ENCODE data around the gene TAP1. TPM values are rescaled to one million over a fixed set of nuclear protein-coding genes. Genes with fewer than 3 reads are reported as not detected.

Gene TAP1, protein sequence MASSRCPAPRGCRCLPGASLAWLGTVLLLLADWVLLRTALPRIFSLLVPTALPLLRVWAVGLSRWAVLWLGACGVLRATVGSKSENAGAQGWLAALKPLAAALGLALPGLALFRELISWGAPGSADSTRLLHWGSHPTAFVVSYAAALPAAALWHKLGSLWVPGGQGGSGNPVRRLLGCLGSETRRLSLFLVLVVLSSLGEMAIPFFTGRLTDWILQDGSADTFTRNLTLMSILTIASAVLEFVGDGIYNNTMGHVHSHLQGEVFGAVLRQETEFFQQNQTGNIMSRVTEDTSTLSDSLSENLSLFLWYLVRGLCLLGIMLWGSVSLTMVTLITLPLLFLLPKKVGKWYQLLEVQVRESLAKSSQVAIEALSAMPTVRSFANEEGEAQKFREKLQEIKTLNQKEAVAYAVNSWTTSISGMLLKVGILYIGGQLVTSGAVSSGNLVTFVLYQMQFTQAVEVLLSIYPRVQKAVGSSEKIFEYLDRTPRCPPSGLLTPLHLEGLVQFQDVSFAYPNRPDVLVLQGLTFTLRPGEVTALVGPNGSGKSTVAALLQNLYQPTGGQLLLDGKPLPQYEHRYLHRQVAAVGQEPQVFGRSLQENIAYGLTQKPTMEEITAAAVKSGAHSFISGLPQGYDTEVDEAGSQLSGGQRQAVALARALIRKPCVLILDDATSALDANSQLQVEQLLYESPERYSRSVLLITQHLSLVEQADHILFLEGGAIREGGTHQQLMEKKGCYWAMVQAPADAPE
- polyA plus RNA-seq (2012; ENCODE audit: insufficient read depth, insufficient read length, low read depth), result 0.66 TPM

DNA sequence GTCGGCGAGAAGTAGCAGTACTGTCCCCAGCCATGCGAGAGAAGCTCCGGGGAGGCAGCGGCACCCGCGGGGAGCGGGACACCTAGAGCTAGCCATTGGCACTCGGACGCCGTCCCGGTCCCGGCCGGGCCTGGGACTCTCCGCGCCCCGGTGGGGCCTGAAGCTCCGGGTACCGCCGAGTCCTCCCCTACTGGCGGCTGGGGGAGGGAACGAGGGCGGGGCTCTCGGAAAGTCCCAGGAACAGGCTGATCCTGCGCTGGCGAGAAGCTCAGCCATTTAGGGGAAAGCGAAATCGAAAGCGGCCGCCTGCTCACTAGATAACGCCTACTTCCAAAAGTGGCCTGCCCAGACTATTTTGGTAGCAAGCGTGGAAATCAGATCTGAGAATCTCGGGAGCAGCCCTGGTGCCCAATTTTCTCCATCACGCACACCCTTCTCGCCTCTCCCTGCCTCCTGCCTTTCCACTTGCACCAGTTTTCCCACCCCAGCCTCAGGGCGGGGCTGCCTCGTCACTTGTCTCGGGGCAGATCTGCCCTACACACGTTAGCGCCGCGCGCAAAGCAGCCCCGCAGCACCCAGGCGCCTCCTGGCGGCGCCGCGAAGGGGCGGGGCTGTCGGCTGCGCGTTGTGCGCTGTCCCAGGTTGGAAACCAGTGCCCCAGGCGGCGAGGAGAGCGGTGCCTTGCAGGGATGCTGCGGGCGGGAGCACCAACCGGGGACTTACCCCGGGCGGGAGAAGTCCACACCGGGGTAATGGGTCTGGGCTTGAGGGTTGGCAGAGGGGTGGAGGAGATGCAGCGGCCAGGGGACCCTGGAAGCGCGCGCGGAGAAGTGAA, at the start of gene TAP1, which contains the start of gene PSMB9:
TAP1 (minus strand) TSS at position 164 of the 835 bp plus-strand sequence; CDS start at position 96, 68 bp downstream.
PSMB9 (plus strand) TSS at position 652 of the 835 bp plus-strand sequence; CDS start at position 690, 38 bp downstream.
- peak; percentile 81 for DNase-seq
- no peaks in the 10 kb centered on the region for H3K36me3 ChIP-seq
- H3K4me1 ChIP-seq, result no peaks in the 10 kb centered on the region
- no peaks in the 10 kb centered on the region for H3K9me3 ChIP-seq
- TF ChIP-seq, protein P1, sequence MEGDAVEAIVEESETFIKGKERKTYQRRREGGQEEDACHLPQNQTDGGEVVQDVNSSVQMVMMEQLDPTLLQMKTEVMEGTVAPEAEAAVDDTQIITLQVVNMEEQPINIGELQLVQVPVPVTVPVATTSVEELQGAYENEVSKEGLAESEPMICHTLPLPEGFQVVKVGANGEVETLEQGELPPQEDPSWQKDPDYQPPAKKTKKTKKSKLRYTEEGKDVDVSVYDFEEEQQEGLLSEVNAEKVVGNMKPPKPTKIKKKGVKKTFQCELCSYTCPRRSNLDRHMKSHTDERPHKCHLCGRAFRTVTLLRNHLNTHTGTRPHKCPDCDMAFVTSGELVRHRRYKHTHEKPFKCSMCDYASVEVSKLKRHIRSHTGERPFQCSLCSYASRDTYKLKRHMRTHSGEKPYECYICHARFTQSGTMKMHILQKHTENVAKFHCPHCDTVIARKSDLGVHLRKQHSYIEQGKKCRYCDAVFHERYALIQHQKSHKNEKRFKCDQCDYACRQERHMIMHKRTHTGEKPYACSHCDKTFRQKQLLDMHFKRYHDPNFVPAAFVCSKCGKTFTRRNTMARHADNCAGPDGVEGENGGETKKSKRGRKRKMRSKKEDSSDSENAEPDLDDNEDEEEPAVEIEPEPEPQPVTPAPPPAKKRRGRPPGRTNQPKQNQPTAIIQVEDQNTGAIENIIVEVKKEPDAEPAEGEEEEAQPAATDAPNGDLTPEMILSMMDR (IDR thresholded peaks at IDR 0.05; ENCODE audit: low read depth, low read length), result peak; percentile 77
- peaks cover 96% of the 10 kb centered on the region for H3K27me3 ChIP-seq
- peak within 1 kb of the TSS; percentile 63 for H3K4me3 ChIP-seq (ENCODE audit: low read depth, low read length)

DNA sequence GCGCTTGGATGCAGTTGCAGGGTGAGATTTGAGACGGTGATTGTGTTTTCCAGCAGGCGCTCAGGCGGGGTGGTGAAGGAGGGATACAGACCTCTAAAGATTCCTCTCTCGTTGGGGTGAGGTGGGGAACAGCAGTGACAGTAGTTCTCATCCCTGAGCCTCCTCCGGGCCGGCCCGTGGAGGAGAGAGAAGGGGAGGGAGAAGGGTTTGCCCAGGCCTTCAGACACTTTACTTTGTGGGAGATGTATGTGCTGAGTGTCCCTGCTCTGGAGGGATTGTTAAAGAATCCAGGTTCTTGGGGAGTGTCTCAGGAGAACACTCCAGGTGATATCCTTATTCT, 41.5 kb upstream of the TAP1 start:
- H3K4me1 ChIP-seq, result no peaks in the 10 kb centered on the region
- DNase-seq, result no peak
- H3K9me3 ChIP-seq, result no peaks in the 10 kb centered on the region
- H3K36me3 ChIP-seq, result no peaks in the 10 kb centered on the region
- TF ChIP-seq, protein P1 (IDR thresholded peaks at IDR 0.05; ENCODE audit: low read depth, low read length), result no peak
- peak overlapping the region; percentile 96 for H3K4me3 ChIP-seq (ENCODE audit: low read depth, low read length)
- H3K27me3 ChIP-seq, result peaks cover 10% of the 10 kb centered on the region; the same call in 1 of the 2 replicates

DNA sequence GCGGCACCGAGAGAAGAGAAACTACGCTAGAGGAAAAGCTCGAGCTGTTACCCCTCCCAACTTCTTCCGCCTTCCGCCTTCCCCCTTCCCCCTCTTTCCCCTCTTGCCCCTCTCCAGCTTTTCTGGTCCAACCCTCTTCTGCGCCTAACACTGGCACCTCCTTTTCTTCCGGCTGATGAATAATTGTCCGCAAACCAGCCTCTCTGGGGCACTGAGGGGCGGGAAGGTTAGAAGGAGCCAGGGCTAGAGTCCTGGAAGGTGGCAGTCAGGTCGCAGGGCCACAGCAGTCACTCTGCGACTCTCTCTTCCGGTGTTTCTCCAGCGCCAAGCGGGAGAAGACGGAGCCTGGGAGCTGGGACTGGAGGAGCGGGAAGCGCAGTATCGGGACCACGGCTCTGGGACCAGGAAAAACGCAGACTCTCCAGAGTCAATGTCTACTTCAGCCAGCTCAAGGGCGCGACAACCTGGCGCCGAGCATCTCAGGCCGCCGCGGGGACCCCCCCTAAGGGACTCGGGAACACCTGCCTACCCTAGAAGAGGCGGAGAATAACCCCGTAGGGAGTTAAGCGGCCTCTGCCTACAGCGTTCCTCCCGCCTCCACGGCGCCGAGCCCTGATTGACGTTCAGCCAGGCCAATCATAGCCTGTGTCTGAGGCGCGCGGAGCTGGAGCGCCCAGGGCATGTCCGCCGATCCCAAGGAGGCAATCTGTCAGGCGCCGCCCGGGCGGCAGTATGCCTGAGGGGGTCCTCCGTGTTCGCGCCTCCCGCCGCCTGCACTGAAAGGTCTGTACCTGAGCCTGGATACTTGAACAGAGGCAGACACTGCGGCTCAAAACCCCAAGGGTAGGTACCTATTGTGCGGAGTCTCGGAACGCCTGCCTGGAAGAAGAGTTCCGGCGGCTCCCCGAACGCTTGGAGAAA, 40.8 kb upstream of the TAP1 start:
- Histone ChIP-seq H3K4me3 (ENCODE audit: low read depth, low read length) (peak overlapping the region; percentile 96), H3K4me1 (no peaks in the 10 kb centered on the region), H3K27me3 (peaks cover 12% of the 10 kb centered on the region; the same call in 1 of the 2 replicates), H3K9me3 (no peaks in the 10 kb centered on the region), H3K36me3 (no peaks in the 10 kb centered on the region)
- TF ChIP-seq, protein P1 (IDR thresholded peaks at IDR 0.05; ENCODE audit: low read depth, low read length), result no peak
- peak; percentile 90 for DNase-seq

DNA sequence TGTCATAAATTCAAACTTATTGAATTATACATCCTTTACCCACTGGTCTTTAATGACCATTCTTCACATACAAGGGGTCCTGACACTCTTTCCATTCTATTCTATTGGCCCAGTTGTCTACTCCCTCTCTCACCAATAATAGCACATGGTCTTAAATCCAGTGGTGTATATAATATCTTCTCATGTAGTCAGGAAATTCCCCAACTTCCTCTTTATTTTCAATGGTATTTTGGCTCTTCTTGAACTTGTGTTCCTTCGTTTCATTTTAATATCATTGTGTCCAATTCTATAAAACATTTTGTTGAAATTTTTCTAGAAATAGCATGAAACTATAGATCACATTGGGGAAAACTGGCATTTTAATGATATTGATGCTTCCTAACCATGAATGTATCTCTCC, 37.3 kb upstream of the TAP1 start:
- no peak for DNase-seq
- H3K9me3 ChIP-seq, result no peaks in the 10 kb centered on the region
- no peaks in the 10 kb centered on the region for H3K36me3 ChIP-seq
- no peaks in the 10 kb centered on the region for H3K4me1 ChIP-seq
- peaks cover 19% of the 10 kb centered on the region; the same call in 1 of the 2 replicates for H3K27me3 ChIP-seq
- TF ChIP-seq, protein P1 (IDR thresholded peaks at IDR 0.05; ENCODE audit: low read depth, low read length), result no peak
- no peak overlapping the region for H3K4me3 ChIP-seq (ENCODE audit: low read depth, low read length)

DNA sequence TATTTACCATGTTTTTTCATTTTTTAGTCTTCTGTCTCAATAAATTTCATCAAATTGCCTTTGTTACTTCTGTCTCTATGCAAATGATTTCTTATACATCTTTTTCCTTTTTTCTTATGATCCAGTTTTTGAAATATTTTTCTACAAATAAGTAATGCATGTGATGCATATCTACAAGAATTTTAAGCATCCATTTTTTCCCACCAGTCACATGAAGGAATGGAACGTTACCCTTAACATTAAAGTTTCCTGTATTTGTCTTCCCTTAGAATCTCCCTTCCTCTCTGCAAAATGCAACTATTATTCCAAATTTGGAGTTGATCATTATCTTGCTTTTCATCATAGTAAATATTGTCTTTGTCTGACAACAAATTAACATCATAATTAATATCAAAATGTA, 36.0 kb upstream of the TAP1 start:
- no peaks in the 10 kb centered on the region for H3K9me3 ChIP-seq
- no peak overlapping the region for H3K4me3 ChIP-seq (ENCODE audit: low read depth, low read length)
- H3K27me3 ChIP-seq, result peaks cover 19% of the 10 kb centered on the region; the same call in 1 of the 2 replicates
- no peaks in the 10 kb centered on the region for H3K36me3 ChIP-seq
- DNase-seq, result no peak
- TF ChIP-seq, protein P1 (IDR thresholded peaks at IDR 0.05; ENCODE audit: low read depth, low read length), result no peak
- H3K4me1 ChIP-seq, result no peaks in the 10 kb centered on the region
